HG03159 (cell line): ENCODE measurements around the gene IGFL3.
"Not testable (repeated sequence)": the region's sequence is repeated elsewhere in the genome, so short reads cannot be mapped to it uniquely, and the experiment has no call there.

ENCODE experiments used
- ATAC-seq: cut with Tn5 transposase; IDR thresholded peaks from one replicate; pipeline ENCODE4 v1.9.1; 2021; ENCODE audit warnings: mild to moderate bottlenecking, moderate library complexity; ENCODE audit not compliant: unreplicated experiment

IGFL3 gene

GRCh38 chr19:46078573-46079332 lies 45.7 kb downstream of the IGFL3 start:
- not testable (repeated sequence) for ATAC-seq

- ATAC-seq: no peak
These were observed 46.7 kb downstream of the IGFL3 start for GRCh38 chr19:46077815-46078167.

DNA sequence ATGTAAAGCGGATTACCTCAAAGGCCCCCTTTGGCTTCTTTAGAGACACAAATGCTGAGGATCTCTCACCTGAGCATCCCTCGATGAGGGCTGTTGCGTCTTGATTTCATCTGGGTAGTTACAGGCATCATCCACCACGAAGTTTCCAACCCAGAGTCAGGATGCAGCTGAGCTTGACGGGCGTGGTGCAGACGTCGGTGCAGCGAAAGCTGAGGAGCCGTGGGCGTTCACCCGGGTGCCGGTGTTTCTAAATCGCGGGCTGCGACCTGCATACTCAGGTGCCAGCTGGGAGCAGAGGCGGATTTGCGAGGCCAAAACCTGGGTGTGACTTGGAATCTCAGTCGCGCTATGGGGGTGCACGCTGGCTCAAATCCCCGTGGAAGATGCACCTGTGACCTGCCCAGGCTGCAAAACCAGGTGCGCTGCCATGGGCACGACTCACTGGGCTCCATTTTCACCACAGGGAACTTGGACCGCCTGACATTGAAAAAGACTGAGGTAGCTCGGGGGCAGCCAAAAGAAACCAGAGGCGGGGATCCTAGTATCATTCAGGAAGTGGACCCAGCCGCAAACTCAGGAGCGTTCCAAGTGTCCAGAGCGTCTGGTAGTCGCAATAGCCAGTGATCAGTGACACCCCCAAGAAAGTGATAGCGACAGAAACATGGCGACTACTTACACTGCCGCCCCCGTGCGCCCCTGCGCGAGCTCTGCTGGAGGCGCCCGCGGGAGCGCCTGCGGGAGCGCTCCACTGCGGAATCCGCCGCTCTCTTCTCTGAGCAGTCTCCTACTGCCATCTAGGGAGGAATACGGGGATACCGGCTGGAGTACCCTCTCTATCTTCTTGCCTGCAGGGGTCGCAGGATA lies 47.3 kb downstream of the IGFL3 start:
- ATAC-seq: no peak

GRCh38 chr19:46076031-46076880 lies 48.2 kb downstream of the IGFL3 start:
- no peak for ATAC-seq

- ATAC-seq: no peak
These were observed 51.1 kb downstream of the IGFL3 start for GRCh38 chr19:46073268-46073922.
